H1 (cell line): ENCODE measurements around the gene BTBD16. TPM values are rescaled to one million over a fixed set of nuclear protein-coding genes. Genes with fewer than 3 reads are reported as not detected.

ENCODE experiments used
- CTCF ChIA-PET: fragments of 300-600 bp; sonication (Branson Sonifier 250); formaldehyde crosslinking; loops from one replicate; lab custom pipeline; 2021; ENCODE audit not compliant: partially characterized antibody; lab: Charles Lee
- POLR2A ChIA-PET: fragments of 300-600 bp; sonication (Branson Sonifier 250); formaldehyde crosslinking; loops from one replicate; lab custom pipeline; 2021; ENCODE audit warnings: inconsistent platforms; ENCODE audit not compliant: partially characterized antibody; lab: Charles Lee
- DNase-seq, 2 experiments: peaks; one replicate each; pipeline versions ENCODE4 v3.0.0 to v3.0.0-alpha.2; 2010 to 2022; ENCODE audit warnings: low spot score in 2 of 2, low read depth in 1 of 2, mixed read lengths in 1 of 2
- FAIRE-seq: peaks from 2 replicates; lab custom pipeline; 2011; peaks lifted over from hg19 to GRCh38; lab: Jason Lieb, UNC
- H2AFZ ChIP-seq: 2 replicates; pipeline ENCODE4 v1.8.1; 2012; ENCODE audit warnings: low read length, inconsistent platforms
- H2AK5ac ChIP-seq: 2 replicates; pipeline ENCODE4 v1.6.1; 2013; ENCODE audit warnings: low read depth, low read length
- H2BK120ac ChIP-seq: replicated peaks from 2 replicates; pipeline ENCODE3; 2013; ENCODE audit warnings: low read depth, low read length, inconsistent platforms
- H2BK12ac ChIP-seq: 2 replicates; pipeline ENCODE4 v1.6.1; 2013; ENCODE audit warnings: low read depth, low read length
- H2BK15ac ChIP-seq: 2 replicates; pipeline ENCODE4 v1.6.1; 2013; ENCODE audit warnings: low read length
- H2BK20ac ChIP-seq: 2 replicates; pipeline ENCODE4 v1.6.1; 2013; ENCODE audit warnings: low read length
- H2BK5ac ChIP-seq: 2 replicates; pipeline ENCODE4 v1.6.1; 2013; ENCODE audit warnings: low read depth, low read length
- H3K14ac ChIP-seq: 2 replicates; pipeline ENCODE4 v1.6.1; 2013; ENCODE audit warnings: inconsistent platforms; ENCODE audit not compliant: insufficient read length
- H3K18ac ChIP-seq: 2 replicates; pipeline ENCODE4 v1.6.1; 2013; ENCODE audit warnings: low read length; ENCODE audit errors: extremely low read depth
- H3K23ac ChIP-seq: 2 replicates; pipeline ENCODE4 v1.6.1; 2013; ENCODE audit warnings: inconsistent platforms; ENCODE audit not compliant: insufficient read length
- H3K23me2 ChIP-seq: 2 replicates; pipeline ENCODE4 v1.6.1; 2013; ENCODE audit warnings: low read depth, low read length
- H3K27ac ChIP-seq: 2 replicates; pipeline ENCODE4 v1.6.1; 2011; ENCODE audit warnings: low read depth, low read length, inconsistent platforms
- H3K27me3 ChIP-seq, 4 experiments: replicated peaks in 1 of 4; 1 replicate in 1 of 4; 2 replicates in 3 of 4; pipeline versions ENCODE4 v1.6.1 to v1.8.1; 2011 to 2013; ENCODE audit warnings: low read length in 3 of 4, mild to moderate bottlenecking in 3 of 4, inconsistent platforms in 2 of 4, mixed read lengths in 2 of 4, moderate library complexity in 1 of 4; ENCODE audit not compliant: control insufficient read depth in 3 of 4, insufficient read depth in 3 of 4; ENCODE audit errors: extremely low read depth in 1 of 4
- H3K36me3 ChIP-seq, 4 experiments: 2 replicates each; pipeline versions ENCODE4 v1.6.1 to v1.8.1; 2011 to 2013; ENCODE audit warnings: mild to moderate bottlenecking in 4 of 4, low read length in 3 of 4, moderate library complexity in 2 of 4, control low read depth in 1 of 4, inconsistent platforms in 1 of 4; ENCODE audit not compliant: insufficient read depth in 4 of 4, control insufficient read depth in 2 of 4
- H3K4ac ChIP-seq: replicated peaks from 2 replicates; pipeline ENCODE3; 2013; ENCODE audit warnings: low read length, low read depth, mixed read lengths, inconsistent platforms; ENCODE audit not compliant: insufficient read length
- H3K4me1 ChIP-seq, 4 experiments: replicated peaks in 1 of 4; 1 replicate in 1 of 4; 2 replicates in 3 of 4; pipeline versions ENCODE4 v1.6.1 to v1.8.1; 2011 to 2013; ENCODE audit warnings: low read length in 3 of 4, inconsistent platforms in 2 of 4, mixed read lengths in 1 of 4; ENCODE audit not compliant: insufficient read depth in 4 of 4, control insufficient read depth in 3 of 4
- H3K4me2 ChIP-seq, 2 experiments: 2 replicates each; pipeline versions ENCODE4 v1.6.1 to v1.8.1; 2011 to 2013; ENCODE audit warnings: low read depth in 2 of 2, low read length in 2 of 2, control low read depth in 1 of 2, inconsistent platforms in 1 of 2, mild to moderate bottlenecking in 1 of 2; ENCODE audit not compliant: insufficient read depth in 1 of 2
- H3K4me3 ChIP-seq, 4 experiments: fragments of 200-600, 300-600 bp in 1 of 4; sonication (generic), shearing (Covaris generic), sonication (Bioruptor Twin) in 1 of 4; 2 replicates each; pipeline versions ENCODE4 v1.5.1 to v1.8.1; 2011 to 2016; ENCODE audit warnings: low read length in 4 of 4, low read depth in 3 of 4, control low read depth in 2 of 4, inconsistent platforms in 2 of 4, mild to moderate bottlenecking in 2 of 4, mixed read lengths in 1 of 4, moderate library complexity in 1 of 4; ENCODE audit not compliant: insufficient read depth in 2 of 4; ENCODE audit errors: extremely low read depth in 1 of 4
- H3K56ac ChIP-seq: replicated peaks from 2 replicates; pipeline ENCODE3; 2013; ENCODE audit warnings: low read depth, mild to moderate bottlenecking, mixed read lengths, low read length, inconsistent platforms; ENCODE audit not compliant: insufficient read length
- H3K79me1 ChIP-seq: 2 replicates; pipeline ENCODE4 v1.6.1; 2013; ENCODE audit warnings: low read depth, low read length, control low read depth
- H3K79me2 ChIP-seq, 2 experiments: 2 replicates each; pipeline versions ENCODE4 v1.6.1 to v1.8.1; 2012 to 2013; ENCODE audit warnings: low read length in 2 of 2, mild to moderate bottlenecking in 2 of 2, inconsistent platforms in 1 of 2; ENCODE audit not compliant: insufficient read depth in 2 of 2, control insufficient read depth in 1 of 2
- H3K9ac ChIP-seq, 4 experiments: replicated peaks in 1 of 4; 1 replicate in 1 of 4; 2 replicates in 3 of 4; pipeline versions ENCODE4 v1.6.1 to v1.8.1; 2011 to 2013; ENCODE audit warnings: low read depth in 3 of 4, low read length in 3 of 4, control low read depth in 2 of 4, mild to moderate bottlenecking in 2 of 4, moderate library complexity in 2 of 4, inconsistent platforms in 1 of 4; ENCODE audit errors: extremely low read depth in 1 of 4
- H3K9me3 ChIP-seq, 2 experiments: 2 replicates each; pipeline versions ENCODE4 v1.6.1 to v1.8.1; 2012 to 2013; ENCODE audit warnings: mild to moderate bottlenecking in 2 of 2, moderate library complexity in 2 of 2, control low read depth in 1 of 2, inconsistent platforms in 1 of 2, low read depth in 1 of 2, low read length in 1 of 2, mixed read lengths in 1 of 2; ENCODE audit not compliant: insufficient read depth in 2 of 2
- H4K20me1 ChIP-seq, 2 experiments: replicated peaks in 1 of 2; 2 replicates each; pipeline versions ENCODE3 to v1.8.1; 2011 to 2013; ENCODE audit warnings: inconsistent platforms in 2 of 2, low read length in 2 of 2, mild to moderate bottlenecking in 1 of 2; ENCODE audit not compliant: insufficient read depth in 2 of 2, control insufficient read depth in 1 of 2
- H4K5ac ChIP-seq: 2 replicates; pipeline ENCODE4 v1.6.1; 2013; ENCODE audit warnings: low read length, low read depth, mixed read lengths, inconsistent platforms; ENCODE audit not compliant: insufficient read length
- H4K8ac ChIP-seq: 2 replicates; pipeline ENCODE4 v1.8.0; 2013; ENCODE audit warnings: mild to moderate bottlenecking, moderate library complexity, low read length, inconsistent platforms; ENCODE audit not compliant: insufficient read depth; ENCODE audit errors: extremely low read depth
- H4K91ac ChIP-seq: replicated peaks from 2 replicates; pipeline ENCODE3; 2013; ENCODE audit warnings: low read length, mixed read lengths, inconsistent platforms; ENCODE audit not compliant: insufficient read length
- CBX5 ChIP-seq: fragments of 300-800, 300-1000 bp; sonication (generic); IDR thresholded peaks from 2 replicates; pipeline ENCODE4 v1.7.1; 2016; ENCODE audit warnings: antibody characterized with exemption, low read length, low read depth
- CTCF ChIP-seq, 3 experiments: IDR thresholded peaks; 1 replicate in 2 of 3; 2 replicates in 1 of 3; pipeline versions ENCODE4 v1.5.1 to v1.6.1; 2011; ENCODE audit warnings: low read length in 3 of 3, mild to moderate bottlenecking in 3 of 3, inconsistent platforms in 2 of 3, low read depth in 1 of 3, moderate library complexity in 1 of 3; ENCODE audit not compliant: insufficient read depth in 1 of 3; ENCODE audit errors: control extremely low read depth in 1 of 3
- HDAC6 ChIP-seq: IDR thresholded peaks from one replicate; pipeline ENCODE4 v1.7.1; 2012; ENCODE audit warnings: low read depth, mild to moderate bottlenecking, inconsistent platforms, low read length, moderate library complexity
- JUND ChIP-seq: IDR thresholded peaks from 2 replicates; pipeline ENCODE4 v1.6.1; 2011; ENCODE audit warnings: mild to moderate bottlenecking, improper control_type of control experiment, low read length
- NRF1 ChIP-seq: IDR thresholded peaks from 2 replicates; pipeline ENCODE4 v1.6.1; 2011; ENCODE audit warnings: mild to moderate bottlenecking, low read depth, low read length, improper control_type of control experiment
- RAD21 ChIP-seq, 2 experiments: IDR thresholded peaks in 1 of 2; conservative IDR thresholded peaks in 1 of 2; 2 replicates each; pipeline ENCODE4 v1.6.1; 2011; ENCODE audit warnings: low read depth in 2 of 2, low read length in 2 of 2, improper control_type of control experiment in 1 of 2, inconsistent platforms in 1 of 2, mild to moderate bottlenecking in 1 of 2, moderate library complexity in 1 of 2
- SAP30 ChIP-seq: fragments of 300-600 bp; sonication (generic); IDR thresholded peaks from 2 replicates; pipeline ENCODE4 v1.7.1; 2012; ENCODE audit warnings: low read length, moderate library complexity, mild to moderate bottlenecking, inconsistent platforms; ENCODE audit not compliant: insufficient read depth, insufficient replicate concordance
- TCF12 ChIP-seq: IDR thresholded peaks from 2 replicates; pipeline ENCODE4 v1.6.1; 2011; ENCODE audit warnings: low read depth, mild to moderate bottlenecking, low read length
- WGBS, 2 experiments: shearing (Covaris generic) in 1 of 2; methylation state at CpG; one replicate each; pipeline versions ENCODE4 v1.1.6 to v1.1.7; 2013 to 2015; ENCODE audit warnings: low lambda C conversion rate in 2 of 2, mixed read lengths in 2 of 2, inconsistent platforms in 1 of 2, low coverage in 1 of 2, missing lambda C conversion rate in 1 of 2; ENCODE audit not compliant: insufficient replicate concordance in 2 of 2, insufficient coverage in 1 of 2, insufficient read length in 1 of 2; ENCODE audit errors: extremely low coverage in 1 of 2, missing lambda C conversion rate in 1 of 2; 5-methylcytosine and 5-hydroxymethylcytosine counted together
- polyA plus RNA-seq, 7 experiments: library from polyadenylated mRNA; depleted of rRNA in 3 of 7; stranded (reverse) in 5 of 7; unstranded in 2 of 7; fragments of >200 nt in 5 of 7; fragments of 200-250 nt in 2 of 7; gene quantifications; 1 replicate in 5 of 7; 2 replicates in 1 of 7; 4 replicates in 1 of 7; pipeline versions ENCODE4 v1.2.1 to v1.2.3, GENCODE V29; 2011 to 2013; ENCODE audit warnings: missing spikeins in 2 of 7, mixed read lengths in 2 of 7
- total RNA-seq: library from RNA; stranded (reverse); fragmentation: NEBNext Ultra II Directional; extraction: Animal tissue kit (Norgen Biotek cat#: 25700); gene quantifications from 2 replicates; pipeline ENCODE4 v1.2.1, GENCODE V29; 2021
- TF ChIP-seq, protein P1 (sequence below): IDR thresholded peaks from 2 replicates; pipeline ENCODE4 v1.6.1; 2012; ENCODE audit warnings: low read length, inconsistent platforms

Gene BTBD16
- total and polyA plus RNA-seq, 2 of the 8 experiments (the other 6 are each of a cell fraction or from before 2014, with no cell fraction given), result 0.05 TPM; not detected in 1

GRCh38 chr10:122329416-122329815, 58.3 kb downstream of the BTBD16 start:
- H2BK12ac ChIP-seq, result no peak overlapping the region
- H3K56ac ChIP-seq, result no peak overlapping the region
- no peak overlapping the region for H3K23ac ChIP-seq
- no peak overlapping the region for H3K4me2 ChIP-seq
- ChIA-PET CTCF (interaction anchor here (0.6 to 2.5 kb wide), 9 partner anchors 10 to 428 kb away, joined by 3 to 7 read pairs (median 3); no protein-coding TSS in a partner anchor), POLR2A (no interaction called here)
- no peak overlapping the region for H3K27ac ChIP-seq
- no peak overlapping the region for H3K9ac ChIP-seq
- H3K23me2 ChIP-seq, result no peaks in the 10 kb centered on the region
- H4K91ac ChIP-seq, result no peak overlapping the region
- no peaks in the 10 kb centered on the region for H3K79me1 ChIP-seq
- H3K79me2 ChIP-seq, result no peaks in the 10 kb centered on the region
- H4K20me1 ChIP-seq, result no peaks in the 10 kb centered on the region
- peaks cover 0 to 5% (median 3%) of the 10 kb centered on the region in 4 experiments; a peak in 5 of 7 replicates for H3K4me1 ChIP-seq
- no peaks in the 10 kb centered on the region for H3K36me3 ChIP-seq
- no peaks in the 10 kb centered on the region for H3K27me3 ChIP-seq
- H3K14ac ChIP-seq, result no peak overlapping the region
- no peak overlapping the region for H3K4ac ChIP-seq
- no peak overlapping the region for H2BK120ac ChIP-seq
- no peak overlapping the region for H3K4me3 ChIP-seq
- no peak overlapping the region for H4K5ac ChIP-seq
- no peak overlapping the region for H2BK15ac ChIP-seq
- DNase-seq (no peak), FAIRE-seq (peak; percentile 19)
- WGBS, 2 experiments, result 87% methylated on average over 13 of the region's 13 CpGs; no CpG with 5 or more reads in 1 of the 2 experiments
- H3K9me3 ChIP-seq, result no peaks in the 10 kb centered on the region
- no peak overlapping the region for H2BK5ac ChIP-seq
- peak overlapping the region; percentile 65; the same call in 1 of the 2 replicates for H2AFZ ChIP-seq
- no peak overlapping the region for H2AK5ac ChIP-seq
- no peak overlapping the region for H3K18ac ChIP-seq
- H4K8ac ChIP-seq, result no peak overlapping the region
- H2BK20ac ChIP-seq, result no peak overlapping the region
- TF ChIP-seq NRF1, result no peak
- TF ChIP-seq TCF12, result no peak
- no peak for TF ChIP-seq RAD21 (IDR thresholded peaks at IDR 0.05 in 1 of 2, conservative IDR thresholded peaks at IDR 0.05 in 1 of 2; ENCODE audit: low read depth in 2 of 2, low read length in 2 of 2)
- TF ChIP-seq SAP30, result no peak
- TF ChIP-seq CTCF (IDR thresholded peaks at IDR 0.05; ENCODE audit: control extremely low read depth in 1 of 3, insufficient read depth in 1 of 3, low read depth in 1 of 3, low read length in 3 of 3), result no peak
- TF ChIP-seq HDAC6, result no peak
- TF ChIP-seq CBX5, result no peak
- TF ChIP-seq, protein P1, sequence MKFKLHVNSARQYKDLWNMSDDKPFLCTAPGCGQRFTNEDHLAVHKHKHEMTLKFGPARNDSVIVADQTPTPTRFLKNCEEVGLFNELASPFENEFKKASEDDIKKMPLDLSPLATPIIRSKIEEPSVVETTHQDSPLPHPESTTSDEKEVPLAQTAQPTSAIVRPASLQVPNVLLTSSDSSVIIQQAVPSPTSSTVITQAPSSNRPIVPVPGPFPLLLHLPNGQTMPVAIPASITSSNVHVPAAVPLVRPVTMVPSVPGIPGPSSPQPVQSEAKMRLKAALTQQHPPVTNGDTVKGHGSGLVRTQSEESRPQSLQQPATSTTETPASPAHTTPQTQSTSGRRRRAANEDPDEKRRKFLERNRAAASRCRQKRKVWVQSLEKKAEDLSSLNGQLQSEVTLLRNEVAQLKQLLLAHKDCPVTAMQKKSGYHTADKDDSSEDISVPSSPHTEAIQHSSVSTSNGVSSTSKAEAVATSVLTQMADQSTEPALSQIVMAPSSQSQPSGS, result no peak
- TF ChIP-seq JUND, result no peak
